Keratinocyte (primary cell): ENCODE results near the gene PTPRT.

Experiments used
- CTCF ChIP-seq, 3 experiments: IDR thresholded peaks in 1 of 3; conservative IDR thresholded peaks in 1 of 3; optimal IDR thresholded peaks in 1 of 3; 2 replicates in 2 of 3; 3 replicates in 1 of 3; pipeline versions ENCODE3 to v1.5.1; 2011; ENCODE audit warnings: low read length in 3 of 3, mild to moderate bottlenecking in 3 of 3, moderate library complexity in 2 of 3, control low read depth in 1 of 3, inconsistent platforms in 1 of 3; ENCODE audit not compliant: insufficient read depth in 2 of 3; ENCODE audit errors: extremely low read depth in 1 of 3
- EZH2 ChIP-seq: IDR thresholded peaks from one replicate; pipeline ENCODE4 v1.6.1; 2012; ENCODE audit warnings: inconsistent platforms, mild to moderate bottlenecking, low read length, moderate library complexity

- TF ChIP-seq CTCF (optimal IDR thresholded peaks at IDR 0.05 in 1 of 3, IDR thresholded peaks at IDR 0.05 in 1 of 3, conservative IDR thresholded peaks at IDR 0.05 in 1 of 3; ENCODE audit: extremely low read depth in 1 of 3, insufficient read depth in 2 of 3, low read length in 3 of 3) (no peak), EZH2 (no peak)
These were observed 381.8 kb downstream of the PTPRT start for GRCh38 chr20:42807876-42808275.
